ENCODE measurements around the gene TGFB2.

GRCh38 chr1:218357211-218357892 is 12.2 kb downstream of the TGFB2 start:
- TF ChIP-seq POLR2A (IDR thresholded peaks at IDR 0.05) (no peak), CTCF (IDR thresholded peaks at IDR 0.05) (no peak), EP300 (IDR thresholded peaks at IDR 0.05) (no peak)

All from sigmoid colon (tissue), 4 donors.